Femur (tissue), 1 donor: ENCODE measurements around the gene PATL1.
A peak's percentile ranks its signal among the peaks of the same experiment; 100 is the strongest.
"Not testable (repeated sequence)": the region's sequence is repeated elsewhere in the genome, so short reads cannot be mapped to it uniquely, and the experiment has no call there.

Source experiments
- DNase-seq: peaks from one replicate; pipeline ENCODE4 v3.0.0-alpha.2; 2017

The PATL1 gene

DNA sequence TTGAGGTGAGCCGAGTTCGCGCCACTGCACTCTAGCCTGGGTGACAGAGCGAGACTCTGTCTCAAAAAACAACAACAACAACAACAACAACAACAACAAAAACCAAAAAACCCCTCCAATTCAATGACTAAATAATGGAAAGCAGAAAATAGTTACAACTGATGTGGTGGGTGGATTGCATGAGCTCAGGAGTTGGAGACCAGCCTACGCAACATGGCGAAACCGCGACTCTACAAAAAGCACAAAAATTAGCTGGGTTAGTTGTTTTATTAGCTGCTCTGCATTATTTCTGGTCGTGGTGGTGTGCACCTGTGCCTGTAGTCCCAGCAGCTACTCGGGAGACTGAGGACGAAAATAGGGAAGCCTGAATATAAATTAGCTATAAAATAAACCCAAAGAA lies 2.6 kb upstream of the PATL1 start:
- DNase-seq: no peak

DNA sequence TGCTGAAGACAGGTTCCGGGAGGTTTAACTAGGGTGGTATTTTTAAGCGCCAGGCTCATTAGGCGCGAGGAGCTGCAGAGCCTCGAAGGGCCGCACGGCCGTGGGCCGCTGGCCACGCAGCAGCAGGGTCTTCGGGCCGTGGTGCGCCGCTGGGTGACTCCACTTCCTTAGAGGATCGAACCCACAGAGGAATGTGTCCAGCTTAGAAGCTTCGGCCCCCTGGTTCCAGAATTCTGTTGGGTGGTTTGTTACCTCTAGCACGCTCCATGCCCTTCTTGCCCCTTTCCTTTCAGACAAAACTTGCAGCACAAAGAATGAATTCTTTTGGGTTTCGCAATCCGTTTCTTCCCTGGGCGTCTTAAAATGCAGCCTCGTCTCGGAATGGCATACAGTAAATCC lies 773 bp upstream of the PATL1 start:
- no peak for DNase-seq

DNA sequence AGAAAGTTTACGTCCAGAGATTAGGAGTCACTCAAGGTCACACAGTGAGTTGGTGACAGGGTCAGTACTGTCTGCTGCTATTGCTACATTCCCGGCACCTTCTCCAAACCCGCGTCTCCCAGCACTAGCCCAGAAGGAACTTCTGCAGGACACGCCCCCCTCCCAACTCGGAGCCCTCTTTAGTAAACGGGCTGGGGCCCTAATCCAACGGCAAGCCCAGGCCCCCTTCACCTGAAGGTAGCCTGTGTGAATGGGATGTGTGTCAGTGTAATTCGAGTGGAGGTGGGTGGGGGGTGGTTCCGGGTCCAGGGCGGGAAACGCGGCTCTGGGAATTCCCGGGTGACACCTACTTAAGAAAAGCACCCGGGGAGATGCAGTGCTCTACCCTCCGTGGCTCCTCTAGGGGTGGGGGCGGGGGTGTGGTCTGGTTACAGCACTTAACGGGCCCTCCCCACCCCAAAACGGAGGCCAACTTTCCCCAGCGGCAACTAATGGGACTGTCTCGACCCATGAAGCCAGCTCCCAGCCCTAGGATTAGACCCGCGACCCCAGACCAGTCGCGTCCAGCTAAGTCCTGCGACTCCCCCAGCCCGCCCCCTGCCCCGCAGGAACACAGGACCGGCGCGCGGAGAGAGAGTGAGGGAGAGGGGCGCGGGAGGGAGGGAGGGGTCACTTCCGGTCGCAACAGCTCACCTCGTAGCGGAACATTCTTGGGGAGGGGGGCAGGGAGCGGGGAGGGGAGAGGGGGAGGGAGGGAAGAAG lies 468 bp downstream of the PATL1 start:
- DNase-seq: no peak

DNA sequence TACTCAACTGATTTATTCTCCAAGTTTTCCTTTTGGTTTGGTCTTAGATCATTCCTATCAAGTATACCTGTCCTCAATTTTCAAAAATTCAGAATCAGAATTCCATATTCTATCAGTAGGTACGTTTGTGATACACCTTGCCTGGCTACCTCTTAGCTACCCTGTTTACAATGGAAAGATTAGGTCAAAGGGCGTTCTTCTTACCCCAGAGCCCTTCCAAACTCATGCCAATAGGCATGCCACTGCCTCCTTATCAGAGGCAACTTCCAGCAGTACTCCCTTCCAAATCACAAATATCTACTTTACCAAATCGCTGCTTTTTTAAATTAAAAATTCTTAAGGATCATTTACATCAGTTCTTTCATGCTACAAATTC lies 1.0 kb downstream of the PATL1 start:
- no peak for DNase-seq

DNA sequence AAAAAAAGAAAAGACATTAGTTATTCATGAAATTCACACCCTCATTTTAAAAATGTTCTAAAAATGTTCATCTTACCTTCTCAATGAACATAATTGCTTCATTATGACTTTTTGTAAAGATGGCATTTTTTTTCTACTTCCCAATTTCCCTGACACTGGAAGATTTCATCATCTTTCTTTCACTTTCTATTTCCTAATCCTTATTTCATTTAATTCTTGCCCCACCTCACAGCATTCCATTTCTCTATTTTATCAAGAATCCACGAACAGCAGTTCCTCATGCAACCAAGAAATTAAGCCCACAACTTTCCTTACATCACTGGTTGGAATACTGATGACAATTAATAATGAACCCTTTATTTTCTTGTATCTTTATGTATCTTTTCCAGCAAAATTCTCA lies 1.9 kb downstream of the PATL1 start:
- no peak for DNase-seq

DNA sequence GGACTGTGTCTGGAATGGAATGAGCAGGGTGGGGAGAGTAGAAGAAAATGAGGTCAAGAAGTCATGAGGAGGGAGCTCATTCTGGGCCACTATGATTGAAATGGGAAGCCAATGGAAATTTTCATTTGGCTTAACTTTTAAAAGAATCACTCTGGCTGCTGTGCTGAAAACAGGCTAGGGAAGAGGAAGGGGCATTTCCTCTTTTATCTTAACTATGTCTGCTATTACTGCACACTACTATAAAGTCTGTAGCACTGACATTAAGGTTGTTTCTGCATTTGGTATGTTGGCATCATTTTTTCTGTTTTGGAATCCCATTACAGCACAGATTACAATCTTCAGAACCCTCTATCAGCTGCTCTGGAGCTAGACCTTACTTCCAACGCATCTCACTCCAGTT lies 8.2 kb downstream of the PATL1 start:
- DNase-seq: no peak

DNA sequence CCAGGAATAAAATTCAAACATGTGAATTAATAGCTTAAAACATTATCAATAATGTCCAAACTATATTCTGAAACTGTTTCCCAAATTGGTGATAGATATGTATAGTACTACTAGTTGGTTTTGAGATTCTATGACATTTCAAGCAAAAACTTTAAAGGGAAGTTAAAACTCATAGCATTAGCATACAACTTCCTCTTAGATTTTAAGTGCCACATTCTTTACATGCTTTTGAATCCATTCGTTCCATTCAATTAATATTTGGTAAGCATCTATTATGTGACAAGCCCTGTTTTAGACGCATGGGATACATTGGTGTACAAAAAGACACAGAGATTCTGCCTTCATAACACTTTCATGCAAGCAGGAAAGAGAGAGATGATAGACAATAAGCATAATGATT lies 8.9 kb downstream of the PATL1 start:
- DNase-seq: no peak

DNA sequence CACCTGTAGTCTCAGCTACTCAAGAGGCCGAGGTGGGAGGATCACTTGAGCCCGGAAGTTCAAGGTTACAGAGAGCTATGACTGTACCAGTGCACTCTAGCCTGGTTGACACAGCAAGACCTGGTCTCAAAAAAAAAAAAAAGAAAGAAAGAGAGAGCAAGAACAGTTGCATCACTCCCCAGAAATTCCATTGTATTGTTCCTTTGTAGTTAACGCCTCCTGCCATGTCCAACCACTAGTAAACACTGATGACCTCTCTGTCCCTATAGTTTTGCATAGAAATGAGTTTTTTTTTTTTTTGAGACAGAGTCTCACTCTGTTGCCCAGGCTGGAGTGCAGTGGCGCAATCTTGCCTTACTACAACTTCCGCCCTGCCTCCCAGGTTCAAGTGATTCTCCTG lies 10.8 kb downstream of the PATL1 start:
- DNase-seq: no peak

DNA sequence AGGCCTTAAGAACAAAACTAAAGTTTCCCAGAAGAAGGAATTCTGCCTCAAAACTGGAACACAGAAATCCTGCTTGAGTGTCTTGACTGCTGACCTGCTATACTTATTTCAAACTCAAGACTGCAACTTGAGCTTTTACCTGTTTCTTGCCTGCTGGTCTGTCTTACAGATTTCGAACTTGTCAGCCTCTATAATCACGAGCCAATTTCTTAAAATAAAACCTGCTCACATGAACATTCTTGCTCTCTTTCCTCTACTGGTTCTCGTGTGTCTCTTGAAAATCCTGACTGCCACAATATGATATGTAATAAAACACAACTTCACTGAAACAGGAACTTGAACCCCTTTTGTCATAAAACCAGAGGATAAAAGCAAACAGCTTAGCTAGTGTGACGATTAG lies 13.9 kb downstream of the PATL1 start:
- no peak for DNase-seq

DNA sequence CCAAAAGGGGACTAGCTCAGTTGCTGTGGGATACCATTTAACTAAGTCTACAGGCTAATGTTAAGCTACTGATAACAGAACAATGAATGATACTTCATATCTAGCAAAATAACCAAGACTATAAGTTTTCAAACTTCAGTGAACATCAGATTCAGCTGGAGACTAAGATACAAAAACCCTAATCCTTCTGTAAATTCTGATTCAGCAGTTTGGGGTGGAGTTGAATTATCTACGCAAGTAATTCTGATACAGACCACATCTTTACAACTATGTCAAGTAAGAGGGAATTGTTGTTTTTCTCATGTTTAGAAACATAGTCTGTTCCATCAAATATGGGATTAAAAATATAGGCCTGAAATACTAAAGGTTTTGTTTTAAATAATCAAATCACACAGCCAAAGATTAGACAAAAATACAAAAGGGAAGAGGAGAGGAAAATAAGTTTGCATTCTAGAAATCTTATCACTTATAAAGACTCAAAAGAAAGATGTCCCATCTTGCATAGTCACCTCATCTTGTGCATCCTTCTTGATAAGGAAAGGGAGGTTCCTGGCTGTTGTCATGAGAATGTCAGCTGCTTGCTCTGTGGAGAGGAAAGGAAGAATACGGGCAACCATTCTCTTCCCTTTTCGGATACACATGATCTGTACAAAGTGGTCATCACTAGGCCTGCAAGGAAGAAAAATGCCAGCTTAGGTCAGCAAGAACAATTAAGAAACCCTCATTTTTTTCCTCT lies 21.4 kb downstream of the PATL1 start:
- DNase-seq: no peak

DNA sequence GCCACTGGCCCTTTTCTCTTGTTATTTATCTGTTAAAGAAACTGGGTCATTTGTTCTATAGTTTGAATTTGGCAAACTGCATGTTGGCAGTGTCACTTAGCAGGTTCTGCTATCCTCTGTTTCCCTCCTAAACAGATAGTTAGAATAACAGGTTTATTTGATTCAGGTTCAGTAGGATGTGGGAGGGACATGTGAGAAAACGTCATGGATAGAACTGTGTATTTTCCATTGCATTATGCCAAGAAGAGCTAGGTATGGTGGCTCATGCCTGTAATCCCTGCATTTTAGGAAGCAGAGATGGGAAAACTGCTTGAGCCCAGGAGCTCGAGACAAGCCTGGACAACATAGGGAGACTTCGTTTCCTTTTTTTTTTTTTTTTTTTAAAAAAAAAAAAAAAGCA lies 24.3 kb downstream of the PATL1 start:
- no peak for DNase-seq

DNA sequence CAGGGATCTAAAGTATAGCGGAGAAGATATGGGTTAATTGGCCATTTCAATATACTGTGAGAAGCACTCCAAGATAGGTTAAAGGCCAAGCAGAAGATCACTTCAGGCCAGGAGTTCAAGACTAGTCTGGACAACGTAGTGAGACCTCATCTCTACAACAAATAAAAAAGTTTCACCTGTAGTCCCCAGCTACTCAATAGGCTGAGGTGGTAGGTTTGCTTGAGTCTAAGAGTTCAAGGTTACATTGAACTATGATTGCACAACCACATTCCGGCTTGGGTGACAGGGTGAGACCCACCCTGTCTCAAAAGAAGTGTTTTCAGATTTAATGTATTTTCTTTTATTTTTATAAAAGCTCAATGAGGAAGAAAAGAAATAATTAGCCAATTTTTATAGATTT lies 25.4 kb downstream of the PATL1 start:
- no peak for DNase-seq

DNA sequence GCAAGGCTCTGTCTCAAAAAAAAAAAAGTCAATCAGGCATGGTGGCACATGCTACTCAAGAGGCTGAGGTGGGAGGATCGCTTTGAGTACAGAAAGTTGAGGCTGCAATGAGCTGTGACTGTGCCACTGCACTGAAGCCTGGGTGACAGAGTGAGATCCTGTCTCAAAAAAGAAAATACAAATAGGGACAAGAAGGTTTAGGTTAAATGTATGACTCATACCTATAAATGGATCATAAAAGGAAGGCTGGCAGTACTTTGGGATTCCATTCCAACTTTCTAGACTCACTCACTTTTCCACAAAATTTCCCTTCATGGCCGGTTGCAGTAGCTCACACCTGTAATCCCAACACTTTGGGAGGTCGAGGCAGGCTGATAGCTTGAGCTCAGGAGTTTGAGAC lies 27.7 kb downstream of the PATL1 start:
- no peak for DNase-seq

DNA sequence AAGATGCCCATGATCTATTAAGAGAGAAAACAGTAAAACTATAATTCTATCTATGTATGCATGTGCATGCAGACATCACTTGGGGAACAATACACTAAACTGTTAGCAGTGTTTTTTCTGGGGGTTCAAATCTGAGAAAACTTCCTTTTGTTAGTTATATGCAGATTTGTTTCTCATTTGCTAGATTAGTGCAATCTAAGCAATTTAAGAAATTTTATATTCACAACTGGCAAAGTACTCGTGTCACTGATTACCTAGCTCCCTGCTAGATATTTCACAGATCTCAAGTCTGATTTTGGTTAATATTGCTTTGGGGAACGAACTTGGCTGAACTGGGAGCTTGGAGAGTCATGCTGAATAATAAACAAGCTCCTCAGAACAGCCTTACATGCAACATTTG lies 38.3 kb downstream of the PATL1 start:
- no peak for DNase-seq

DNA sequence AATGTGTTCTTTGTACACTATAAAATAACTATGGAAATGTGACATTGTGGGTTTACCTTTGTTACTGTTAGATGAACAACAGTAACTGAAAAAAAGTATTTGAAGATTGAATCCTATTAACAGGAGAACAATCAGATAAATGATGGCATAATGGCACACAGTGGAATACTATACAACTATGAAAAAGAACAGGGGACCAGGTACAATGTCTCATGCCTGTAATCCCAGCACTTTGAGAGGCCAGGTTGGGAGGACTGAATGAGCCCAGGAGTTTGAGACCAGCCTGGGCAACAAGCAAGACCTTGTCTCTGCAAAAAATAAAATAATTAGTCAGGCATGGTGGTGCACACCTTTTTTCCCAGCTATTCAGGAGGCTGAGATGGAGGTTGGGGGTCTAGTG lies 38.8 kb downstream of the PATL1 start:
- DNase-seq: no peak

DNA sequence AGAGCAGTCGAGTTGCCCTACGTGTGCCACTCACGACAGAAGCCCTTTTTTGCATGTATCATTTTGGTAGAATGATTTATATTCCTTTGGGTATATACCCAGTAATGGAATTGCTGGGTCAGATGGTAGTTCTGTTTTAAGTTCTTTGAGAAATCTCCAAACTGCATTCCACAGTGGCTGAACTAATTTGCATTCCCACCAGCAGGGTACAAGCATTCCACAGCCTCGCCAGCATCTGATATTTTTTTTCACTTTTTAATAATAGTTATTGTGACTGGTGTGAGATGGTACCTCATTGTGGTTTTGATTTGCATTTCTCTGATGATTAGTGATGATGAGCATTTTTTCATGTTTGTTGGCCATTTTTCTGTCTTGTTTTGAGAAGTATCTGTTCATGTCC lies 41.9 kb downstream of the PATL1 start:
- DNase-seq: not testable (repeated sequence)

DNA sequence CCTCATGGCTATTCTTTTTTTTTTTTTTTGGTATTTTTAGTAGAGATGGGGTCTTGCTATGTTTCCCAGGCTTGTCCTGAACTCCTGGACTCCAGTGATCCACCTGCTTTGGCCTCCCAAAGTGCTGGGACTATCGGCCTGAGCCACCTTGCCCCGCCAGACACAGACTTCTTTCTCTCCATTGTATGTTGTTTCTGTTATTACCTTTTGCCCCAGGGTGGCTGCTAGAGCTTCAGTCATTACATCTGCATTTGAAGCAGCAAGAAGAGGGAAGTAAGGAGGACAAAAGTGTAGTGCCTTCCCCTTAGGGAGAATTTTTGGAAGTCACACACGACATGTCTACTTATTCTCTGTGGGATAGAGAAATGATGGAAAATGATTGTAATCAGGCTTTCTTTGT lies 43.1 kb downstream of the PATL1 start:
- DNase-seq: no peak

DNA sequence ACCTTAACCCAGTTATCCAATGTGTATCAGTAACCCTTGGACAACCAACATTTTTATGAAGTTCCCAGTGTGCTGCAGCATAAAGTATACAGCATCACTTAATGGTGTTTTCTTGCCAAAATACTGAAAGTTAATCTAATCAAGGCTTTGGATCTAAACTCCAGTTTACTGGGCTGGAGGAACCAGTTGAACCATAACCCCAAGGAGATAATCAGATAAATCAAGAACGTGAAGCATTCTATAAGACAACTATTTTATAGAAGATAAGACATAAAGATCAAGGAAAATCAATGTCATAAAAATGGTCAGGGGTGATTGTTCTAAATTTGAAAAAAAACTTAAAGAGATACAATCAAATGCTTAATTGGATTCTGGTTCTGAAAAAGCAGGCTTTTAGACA lies 51.0 kb downstream of the PATL1 start:
- DNase-seq: no peak

DNA sequence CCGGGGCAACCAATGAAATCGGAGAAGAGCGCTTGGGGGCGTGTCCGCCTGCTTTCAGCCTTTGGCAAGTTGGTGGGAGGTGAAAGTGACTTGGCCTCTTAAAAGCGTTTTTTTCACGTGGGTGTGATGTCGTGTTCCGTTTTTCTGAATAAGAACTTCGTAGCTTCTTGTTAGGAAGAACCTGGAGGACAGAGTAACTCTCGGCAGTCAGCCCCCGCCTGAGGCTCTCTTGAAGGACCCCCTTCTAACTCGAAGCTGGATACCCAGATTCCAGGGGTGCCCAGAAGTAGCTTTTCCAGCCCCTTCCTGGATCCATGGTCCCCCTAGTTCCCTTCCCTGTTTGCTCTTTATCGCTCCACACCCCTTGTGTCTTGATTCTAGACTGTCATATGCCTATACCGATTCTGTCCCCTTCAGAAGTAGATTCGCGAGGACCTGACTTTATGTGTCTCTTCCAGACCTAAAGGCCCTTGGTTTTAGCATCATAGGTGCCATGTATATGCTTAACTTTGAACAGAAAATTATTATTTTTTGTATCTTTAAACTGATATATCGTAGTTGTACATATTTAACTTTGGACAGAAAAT lies 52.3 kb downstream of the PATL1 start:
- no peak for DNase-seq

DNA sequence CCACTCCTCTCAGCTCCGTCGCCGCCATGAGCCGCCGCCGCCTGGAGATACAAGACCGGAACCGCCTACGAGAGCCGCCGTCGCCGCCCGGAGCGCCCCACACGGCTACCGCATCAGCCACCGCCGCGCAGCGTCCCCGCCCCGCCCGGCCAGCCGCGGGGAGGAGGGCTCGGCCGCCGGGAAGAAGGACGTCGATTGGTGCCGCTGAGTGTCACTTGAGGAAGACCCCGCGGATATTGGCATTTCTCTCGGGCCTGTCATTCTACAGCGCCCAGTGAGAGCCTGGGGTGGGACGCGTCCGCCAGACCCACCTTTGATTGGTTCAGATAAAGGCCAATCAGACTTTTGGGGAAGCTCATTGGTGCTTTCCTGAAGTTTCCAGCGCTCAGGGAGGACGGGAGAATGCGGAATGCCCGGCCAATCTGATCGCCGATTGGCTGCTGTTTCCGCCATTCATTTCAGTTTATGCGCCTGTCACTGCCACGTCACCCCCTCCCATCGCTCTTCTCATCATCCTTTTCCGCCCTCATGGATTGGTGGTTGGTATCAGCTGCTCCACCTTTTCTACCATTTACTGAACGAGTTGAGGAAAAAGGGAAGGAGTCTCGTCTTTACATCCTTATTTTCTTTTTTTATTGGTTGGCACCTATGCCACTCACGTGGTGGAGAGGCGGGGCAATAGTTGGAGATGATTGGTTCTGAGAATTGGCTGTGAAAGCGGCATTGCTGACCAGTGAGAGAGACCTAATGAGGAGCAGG lies 53.0 kb downstream of the PATL1 start, which contains the start of gene OSBP:
Gene OSBP, minus strand, starts transcription at position 138 of the 759 bp plus-strand sequence. Its CDS starts 110 bp downstream, at position 28.
- peak; percentile 100 for DNase-seq

DNA sequence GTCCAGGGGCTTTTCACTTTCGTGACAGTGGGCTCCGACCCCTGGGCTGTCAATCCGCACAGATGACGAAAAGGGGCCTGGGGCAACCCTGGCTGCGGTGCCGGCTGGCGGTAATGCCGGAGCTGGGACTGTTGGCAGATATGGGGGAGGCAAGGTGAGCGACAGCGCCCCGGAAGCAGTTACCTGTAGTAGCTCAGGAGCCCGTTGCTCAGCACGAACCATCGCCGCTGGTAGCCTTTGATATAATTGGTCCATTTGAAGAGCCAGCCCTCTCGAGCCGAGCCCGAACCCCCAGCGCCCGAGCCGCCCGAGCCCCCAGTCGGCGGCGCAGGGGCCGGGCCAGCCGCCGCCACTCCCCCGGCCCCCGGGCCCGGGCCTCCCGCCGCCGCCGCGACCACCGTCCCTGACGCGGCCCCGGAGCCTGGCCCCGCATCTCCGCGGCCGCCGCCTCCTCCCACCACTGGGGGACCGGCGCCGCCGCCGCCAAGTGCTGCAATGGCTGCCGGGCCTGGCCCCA lies 53.7 kb downstream of the PATL1 start:
- peak; percentile 57 for DNase-seq

DNA sequence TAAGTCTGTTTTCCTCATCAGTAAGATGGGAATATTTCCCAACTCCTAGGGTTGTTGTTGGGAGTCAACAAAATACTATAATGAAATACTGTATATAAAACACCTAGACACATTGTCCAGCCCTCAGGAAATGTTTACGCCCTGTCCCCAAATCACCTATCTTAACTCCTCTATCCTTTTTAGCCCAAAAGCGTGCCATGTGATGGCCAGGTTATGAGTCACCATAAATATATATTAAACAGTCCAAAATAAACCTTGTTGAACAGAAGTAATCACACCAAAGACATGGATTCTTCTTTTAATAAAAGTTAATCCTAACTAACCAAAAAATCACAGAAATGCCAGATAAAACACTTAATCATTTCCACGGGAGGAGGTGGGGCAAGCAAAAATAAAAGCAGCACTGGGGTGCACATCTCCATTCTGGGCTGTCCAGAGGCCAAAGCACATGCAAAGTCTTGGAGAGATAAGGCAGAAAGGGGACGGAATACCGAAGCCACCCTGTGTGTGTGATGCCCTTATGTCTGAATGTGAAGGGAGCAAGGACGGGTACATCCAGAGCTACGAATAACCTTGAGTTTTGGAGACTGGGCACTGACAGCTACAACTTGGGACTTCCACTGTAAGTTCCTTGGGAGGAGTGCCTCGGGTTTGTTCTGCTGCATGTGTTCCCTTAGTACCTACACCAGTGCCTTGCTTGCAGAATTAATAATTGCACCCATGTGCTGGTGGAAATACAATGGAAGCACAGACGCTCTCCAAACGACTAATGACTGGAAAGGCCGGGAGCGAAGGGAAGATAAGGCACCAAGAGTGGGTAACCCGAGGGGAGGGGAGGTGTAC lies 54.3 kb downstream of the PATL1 start:
- DNase-seq: no peak
